ENCODE data around the gene NFKBIL1.

Gene NFKBIL1

DNA sequence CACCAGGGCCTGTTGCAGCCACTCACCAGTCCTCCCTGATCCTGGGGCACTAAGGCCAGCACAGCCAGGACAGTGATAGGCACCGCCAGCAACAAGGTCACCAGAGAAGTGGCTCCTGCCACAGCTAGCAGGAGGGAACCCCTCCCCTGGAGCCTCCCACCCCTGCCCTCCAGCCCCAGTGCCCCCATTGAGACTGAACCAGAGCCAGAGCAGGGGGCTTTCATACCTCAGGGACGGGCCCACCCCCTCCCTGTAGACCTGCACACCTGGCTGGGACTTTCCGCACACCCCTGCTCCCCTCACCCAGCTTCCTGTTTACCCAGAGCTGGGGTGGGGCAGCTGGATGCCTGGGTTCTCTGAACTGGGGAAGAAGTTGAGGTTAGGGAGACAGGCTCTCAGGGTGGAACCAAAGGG, 34.8 kb downstream of the NFKBIL1 start, which contains the start of gene LTB:
Gene LTB (minus strand): TSS at position 195 of the 414 bp plus-strand sequence. CDS start 7 bp downstream, at position 188.
- H3K36me3 ChIP-seq, result no peaks in the 10 kb centered on the region
- H3K4me3 ChIP-seq, result peak within 1 kb of the TSS; percentile 61 to 66
- H3K27ac ChIP-seq, result peak within 1 kb of the TSS; percentile 56 to 76
- no peak for DNase-seq
- peaks cover 0 to 16% (median 11%) of the 10 kb centered on the region in 4 donors for H3K4me1 ChIP-seq
- intact Hi-C loops (cut with DNase I; ENCODE audit: low total_unique reads), result no loop called here
- no peak for TF ChIP-seq CTCF (IDR thresholded peaks at IDR 0.05)
- H3K27me3 ChIP-seq, result peaks cover 0 to 10% of the 10 kb centered on the region in 2 donors
- H3K9me3 ChIP-seq, result no peaks in the 10 kb centered on the region

GRCh38 chr6:31585491-31585890, 38.1 kb downstream of the NFKBIL1 start:
- Histone ChIP-seq H3K4me3 (no peak overlapping the region), H3K27me3 (peaks cover 0 to 23% of the 10 kb centered on the region in 2 donors), H3K36me3 (no peaks in the 10 kb centered on the region), H3K27ac (no peak overlapping the region), H3K4me1 (peaks cover 0 to 14% (median 10%) of the 10 kb centered on the region in 4 donors), H3K9me3 (no peaks in the 10 kb centered on the region)
- intact Hi-C loops (cut with DNase I; ENCODE audit: low total_unique reads), result no loop called here
- TF ChIP-seq CTCF (IDR thresholded peaks at IDR 0.05), result no peak
- DNase-seq, result no peak

DNA sequence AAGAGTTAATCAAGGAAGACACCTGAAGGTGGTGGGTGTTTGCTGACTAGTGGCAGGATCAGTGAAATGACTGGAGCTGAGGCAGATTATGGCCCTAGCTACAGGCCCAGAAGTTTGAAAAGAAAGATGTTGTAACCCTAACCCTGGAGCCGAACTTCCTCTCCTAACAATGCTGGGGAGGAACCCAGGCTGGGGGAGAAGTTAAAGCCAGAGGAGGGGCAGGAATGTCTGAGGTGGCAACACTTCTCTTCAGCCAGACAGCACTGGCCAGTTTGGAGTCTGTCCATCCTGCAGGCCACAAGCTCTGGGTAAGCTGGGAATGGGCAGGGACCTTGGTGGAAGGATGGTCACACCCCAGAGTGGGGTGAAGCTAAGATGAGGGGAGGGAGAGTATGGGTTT, 38.6 kb downstream of the NFKBIL1 start, which contains the start of gene LST1:
Gene LST1 (plus strand): TSS at position 270 of the 400 bp plus-strand sequence. CDS start 1,023 bp downstream, outside the sequence.
- Histone ChIP-seq H3K4me1 (peaks cover 0 to 13% (median 8%) of the 10 kb centered on the region in 4 donors), H3K27me3 (peaks cover 0 to 23% of the 10 kb centered on the region in 2 donors), H3K9me3 (no peaks in the 10 kb centered on the region), H3K27ac (no peak within 1 kb of the TSS), H3K4me3 (no peak within 1 kb of the TSS), H3K36me3 (no peaks in the 10 kb centered on the region)
- intact Hi-C loops (cut with DNase I; ENCODE audit: low total_unique reads), result no loop called here
- peak in 1 of 2 donors; percentile 47 for DNase-seq
- TF ChIP-seq CTCF (IDR thresholded peaks at IDR 0.05), result no peak

GRCh38 chr6:31586599-31587281, 39.3 kb downstream of the NFKBIL1 start:
- Histone ChIP-seq H3K4me1 (peaks cover 0 to 7% (median 4%) of the 10 kb centered on the region in 4 donors), H3K9me3 (no peaks in the 10 kb centered on the region), H3K27me3 (peaks cover 0 to 23% of the 10 kb centered on the region in 2 donors), H3K4me3 (no peak overlapping the region), H3K36me3 (no peaks in the 10 kb centered on the region), H3K27ac (no peak overlapping the region)
- no peak for DNase-seq
- TF ChIP-seq CTCF (IDR thresholded peaks at IDR 0.05), result no peak
- intact Hi-C loops (cut with DNase I; ENCODE audit: low total_unique reads), result no loop called here

DNA sequence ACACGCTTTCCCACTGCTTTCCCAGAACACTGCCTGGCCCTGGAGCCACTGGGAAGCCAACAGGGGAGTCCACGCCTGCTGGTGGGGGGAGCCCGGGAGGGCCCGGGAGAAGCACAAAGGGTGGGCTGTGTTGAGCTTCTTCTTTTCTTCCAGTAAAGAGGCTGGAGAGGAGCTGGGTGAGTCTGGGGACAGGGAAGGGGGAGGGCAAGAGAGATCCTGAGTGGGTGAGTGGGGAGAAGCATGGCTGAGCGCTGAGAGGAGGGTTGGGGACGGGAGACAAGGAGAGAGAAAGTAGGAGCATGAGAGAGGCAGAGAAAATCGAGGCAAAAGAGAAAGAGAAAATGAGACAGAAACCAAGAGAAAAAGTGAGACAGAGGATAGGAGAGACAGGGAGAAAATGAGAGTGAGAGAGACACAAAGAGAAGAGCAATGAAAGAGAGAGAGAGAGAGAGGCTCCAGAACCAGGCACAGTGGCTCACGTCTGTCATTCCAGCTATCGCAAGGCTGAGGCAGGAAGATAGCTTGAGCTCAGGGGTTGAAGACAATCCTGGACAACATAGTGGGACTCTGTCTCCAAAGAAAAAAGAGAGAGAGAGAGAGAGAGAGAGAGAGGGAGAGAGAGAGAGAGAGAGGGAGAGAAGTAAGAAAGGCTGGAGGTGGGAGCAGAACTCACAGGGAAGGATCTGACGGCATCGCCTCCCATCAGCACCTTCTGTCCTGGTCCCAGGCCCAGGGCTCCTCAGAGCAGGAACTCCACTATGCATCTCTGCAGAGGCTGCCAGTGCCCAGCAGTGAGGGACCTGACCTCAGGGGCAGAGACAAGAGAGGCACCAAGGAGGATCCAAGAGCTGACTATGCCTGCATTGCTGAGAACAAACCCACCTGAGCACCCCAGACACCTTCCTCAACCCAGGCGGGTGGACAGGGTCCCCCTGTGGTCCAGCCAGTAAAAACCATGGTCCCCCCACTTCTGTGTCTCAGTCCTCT, 40.7 kb downstream of the NFKBIL1 start:
- H3K27ac ChIP-seq, result no peak overlapping the region
- no peak for DNase-seq
- peaks cover 0 to 23% of the 10 kb centered on the region in 2 donors for H3K27me3 ChIP-seq
- H3K36me3 ChIP-seq, result no peaks in the 10 kb centered on the region
- no peak for TF ChIP-seq CTCF (IDR thresholded peaks at IDR 0.05)
- H3K9me3 ChIP-seq, result no peaks in the 10 kb centered on the region
- intact Hi-C loops (cut with DNase I; ENCODE audit: low total_unique reads), result no loop called here
- H3K4me1 ChIP-seq, result no peaks in the 10 kb centered on the region
- no peak overlapping the region for H3K4me3 ChIP-seq

Data from tibial artery (tissue), 4 donors.